Measurements from ENCODE around the gene POLR2A.

Gene POLR2A

DNA sequence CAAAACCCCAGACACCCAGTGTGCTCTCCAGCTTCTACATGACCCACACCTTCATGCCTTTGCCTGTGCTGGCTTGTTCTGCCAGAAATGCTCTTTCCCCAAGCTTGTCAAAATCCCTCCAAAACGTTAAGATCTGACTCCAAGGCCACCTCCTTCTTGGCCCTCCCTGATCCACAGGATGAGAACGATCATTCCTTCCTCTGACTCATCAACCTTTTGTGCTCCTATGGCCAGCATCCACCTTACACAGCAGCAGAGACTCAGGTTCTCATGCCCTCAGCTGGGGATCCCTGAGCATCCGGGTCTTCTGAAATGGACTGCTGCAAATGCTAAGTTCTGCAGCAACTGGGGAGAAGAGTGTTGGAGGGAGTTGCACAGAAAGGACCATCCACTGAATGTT is 7.7 kb upstream of the POLR2A start:
- TF ChIP-seq, protein P1, sequence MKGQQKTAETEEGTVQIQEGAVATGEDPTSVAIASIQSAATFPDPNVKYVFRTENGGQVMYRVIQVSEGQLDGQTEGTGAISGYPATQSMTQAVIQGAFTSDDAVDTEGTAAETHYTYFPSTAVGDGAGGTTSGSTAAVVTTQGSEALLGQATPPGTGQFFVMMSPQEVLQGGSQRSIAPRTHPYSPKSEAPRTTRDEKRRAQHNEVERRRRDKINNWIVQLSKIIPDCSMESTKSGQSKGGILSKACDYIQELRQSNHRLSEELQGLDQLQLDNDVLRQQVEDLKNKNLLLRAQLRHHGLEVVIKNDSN (IDR thresholded peaks at IDR 0.05), result no peak
- TF ChIP-seq TEAD4 (IDR thresholded peaks at IDR 0.05) (no peak), EP300 (IDR thresholded peaks at IDR 0.05; ENCODE audit: borderline replicate concordance) (no peak), CREB1 (IDR thresholded peaks at IDR 0.05; ENCODE audit: low read depth) (no peak)

DNA sequence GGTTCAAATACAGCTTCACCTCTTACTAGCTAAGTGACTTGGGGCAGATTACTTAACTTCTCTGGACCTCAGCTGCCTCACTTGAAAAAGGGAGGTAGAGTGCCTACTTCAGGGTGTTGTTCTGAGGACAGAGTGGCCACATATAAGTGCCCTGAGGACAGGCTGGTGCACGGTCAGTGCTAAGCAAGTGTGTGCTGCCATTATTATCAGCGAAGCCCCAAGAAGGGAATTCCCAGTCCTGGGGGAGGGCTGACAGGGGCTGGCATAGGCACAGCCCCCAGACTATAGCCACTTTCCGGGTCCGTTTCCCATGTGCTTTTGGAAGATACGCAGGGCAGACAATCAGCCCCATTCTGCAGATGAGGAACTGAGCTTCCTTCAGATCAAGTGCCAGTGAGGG is 7.2 kb upstream of the POLR2A start:
- no peak for TF ChIP-seq YY1 (IDR thresholded peaks at IDR 0.05; ENCODE audit: low read depth)
- TF ChIP-seq CREB1 (IDR thresholded peaks at IDR 0.05; ENCODE audit: low read depth), result no peak
- TF ChIP-seq ZBTB7A (IDR thresholded peaks at IDR 0.05; ENCODE audit: low read depth), result no peak
- TF ChIP-seq, protein P2, sequence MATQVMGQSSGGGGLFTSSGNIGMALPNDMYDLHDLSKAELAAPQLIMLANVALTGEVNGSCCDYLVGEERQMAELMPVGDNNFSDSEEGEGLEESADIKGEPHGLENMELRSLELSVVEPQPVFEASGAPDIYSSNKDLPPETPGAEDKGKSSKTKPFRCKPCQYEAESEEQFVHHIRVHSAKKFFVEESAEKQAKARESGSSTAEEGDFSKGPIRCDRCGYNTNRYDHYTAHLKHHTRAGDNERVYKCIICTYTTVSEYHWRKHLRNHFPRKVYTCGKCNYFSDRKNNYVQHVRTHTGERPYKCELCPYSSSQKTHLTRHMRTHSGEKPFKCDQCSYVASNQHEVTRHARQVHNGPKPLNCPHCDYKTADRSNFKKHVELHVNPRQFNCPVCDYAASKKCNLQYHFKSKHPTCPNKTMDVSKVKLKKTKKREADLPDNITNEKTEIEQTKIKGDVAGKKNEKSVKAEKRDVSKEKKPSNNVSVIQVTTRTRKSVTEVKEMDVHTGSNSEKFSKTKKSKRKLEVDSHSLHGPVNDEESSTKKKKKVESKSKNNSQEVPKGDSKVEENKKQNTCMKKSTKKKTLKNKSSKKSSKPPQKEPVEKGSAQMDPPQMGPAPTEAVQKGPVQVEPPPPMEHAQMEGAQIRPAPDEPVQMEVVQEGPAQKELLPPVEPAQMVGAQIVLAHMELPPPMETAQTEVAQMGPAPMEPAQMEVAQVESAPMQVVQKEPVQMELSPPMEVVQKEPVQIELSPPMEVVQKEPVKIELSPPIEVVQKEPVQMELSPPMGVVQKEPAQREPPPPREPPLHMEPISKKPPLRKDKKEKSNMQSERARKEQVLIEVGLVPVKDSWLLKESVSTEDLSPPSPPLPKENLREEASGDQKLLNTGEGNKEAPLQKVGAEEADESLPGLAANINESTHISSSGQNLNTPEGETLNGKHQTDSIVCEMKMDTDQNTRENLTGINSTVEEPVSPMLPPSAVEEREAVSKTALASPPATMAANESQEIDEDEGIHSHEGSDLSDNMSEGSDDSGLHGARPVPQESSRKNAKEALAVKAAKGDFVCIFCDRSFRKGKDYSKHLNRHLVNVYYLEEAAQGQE (IDR thresholded peaks at IDR 0.05; ENCODE audit: low read depth), result no peak
- TF ChIP-seq, protein P1 (IDR thresholded peaks at IDR 0.05), result no peak

DNA sequence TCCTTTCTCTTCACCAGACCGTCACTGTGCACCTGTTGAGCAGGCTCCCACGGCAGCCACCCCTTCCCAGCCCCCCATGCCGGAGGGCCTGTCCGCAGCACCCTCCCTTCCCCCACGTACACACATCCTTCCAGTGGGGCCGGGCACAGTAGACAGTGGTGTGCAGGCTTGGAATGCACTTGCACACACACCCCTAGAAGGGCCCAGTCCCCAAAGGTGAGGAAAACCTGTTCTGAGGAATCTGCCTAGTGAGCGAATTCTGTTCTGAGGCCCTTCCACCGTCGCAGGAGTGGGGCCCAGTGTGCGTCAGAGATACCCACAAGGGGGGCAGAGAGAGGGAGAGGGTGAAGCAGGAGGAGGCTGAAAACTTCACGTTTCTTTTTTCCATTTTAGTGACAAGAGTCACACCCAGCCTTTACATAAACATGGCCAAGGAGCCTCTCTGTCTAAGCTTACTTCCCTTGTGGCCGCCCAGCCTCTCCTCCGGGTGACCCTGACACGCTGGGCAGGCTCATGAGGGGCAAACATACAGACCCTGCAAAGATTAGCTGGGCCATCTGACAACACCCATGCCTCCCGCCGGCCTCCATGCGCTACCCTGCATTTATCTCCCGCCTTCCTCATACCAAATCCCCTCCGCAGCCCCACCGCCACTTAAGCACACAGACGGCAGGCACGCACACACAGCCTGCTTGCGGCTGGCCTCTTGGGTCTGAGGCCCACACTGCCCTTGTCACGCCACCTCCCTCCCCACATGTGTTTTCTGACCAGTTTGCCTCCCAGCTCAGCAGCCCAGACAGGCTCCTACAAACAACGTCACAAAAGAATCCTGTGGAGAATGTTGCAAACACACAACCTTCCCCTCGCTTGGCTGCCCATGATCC is 6.5 kb upstream of the POLR2A start:
- TF ChIP-seq, protein P2 (IDR thresholded peaks at IDR 0.05; ENCODE audit: low read depth), result no peak

DNA sequence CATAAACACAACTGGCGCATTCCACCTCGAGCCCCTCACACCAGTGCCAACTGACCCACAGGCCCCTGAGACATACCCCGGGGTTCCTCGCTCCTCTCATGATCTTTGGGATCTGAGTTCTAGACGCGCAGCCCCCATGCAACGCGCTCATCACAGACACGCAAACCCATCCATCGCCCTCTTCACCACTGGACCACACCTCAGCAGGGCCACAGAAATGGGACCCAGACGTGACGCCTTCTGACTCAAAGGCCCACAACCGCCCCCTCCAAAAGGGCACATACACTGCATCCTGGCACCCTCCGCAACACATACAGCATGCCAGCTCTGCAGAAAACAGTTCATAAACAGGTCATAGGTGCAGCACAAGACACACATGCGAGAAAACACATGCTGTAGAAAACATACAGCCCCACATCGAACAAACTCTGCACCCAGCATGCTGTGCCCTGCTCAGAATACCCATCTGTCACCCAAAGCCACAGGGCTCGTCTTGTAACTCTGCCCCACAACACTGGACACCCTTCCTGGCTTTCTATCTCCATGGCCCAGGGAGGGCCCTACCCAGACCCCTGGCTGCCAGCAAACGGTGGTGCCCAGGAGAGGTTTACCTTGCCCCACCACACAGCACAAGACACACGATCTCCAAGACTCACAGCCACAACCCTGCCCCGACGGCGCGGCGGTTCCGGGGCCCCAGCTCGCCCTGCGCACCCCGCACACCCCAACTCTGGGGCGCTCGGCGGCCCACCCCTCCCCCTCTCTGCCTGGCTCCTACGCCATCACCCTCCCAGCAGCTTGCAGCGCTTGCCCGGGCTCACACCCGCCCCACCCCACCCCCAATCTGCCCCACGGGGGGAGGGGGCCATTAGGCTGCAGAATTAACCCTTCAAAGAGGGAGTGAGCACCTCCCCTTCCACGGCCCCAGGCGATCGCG is 5.6 kb upstream of the POLR2A start:
- TF ChIP-seq TCF12 (IDR thresholded peaks at IDR 0.05; ENCODE audit: low read depth) (no peak), TAF1 (IDR thresholded peaks at IDR 0.05; ENCODE audit: low read depth) (0 out of 2 replicates have a peak, but pooled peaks have one; percentile 21), YY1 (IDR thresholded peaks at IDR 0.05; ENCODE audit: low read depth) (peak; percentile 8; the same call in 1 of the 2 replicates)
- TF ChIP-seq, protein P3, sequence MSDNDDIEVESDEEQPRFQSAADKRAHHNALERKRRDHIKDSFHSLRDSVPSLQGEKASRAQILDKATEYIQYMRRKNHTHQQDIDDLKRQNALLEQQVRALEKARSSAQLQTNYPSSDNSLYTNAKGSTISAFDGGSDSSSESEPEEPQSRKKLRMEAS (IDR thresholded peaks at IDR 0.05), result 0 out of 2 replicates have a peak, but pooled peaks have one; percentile 8

DNA sequence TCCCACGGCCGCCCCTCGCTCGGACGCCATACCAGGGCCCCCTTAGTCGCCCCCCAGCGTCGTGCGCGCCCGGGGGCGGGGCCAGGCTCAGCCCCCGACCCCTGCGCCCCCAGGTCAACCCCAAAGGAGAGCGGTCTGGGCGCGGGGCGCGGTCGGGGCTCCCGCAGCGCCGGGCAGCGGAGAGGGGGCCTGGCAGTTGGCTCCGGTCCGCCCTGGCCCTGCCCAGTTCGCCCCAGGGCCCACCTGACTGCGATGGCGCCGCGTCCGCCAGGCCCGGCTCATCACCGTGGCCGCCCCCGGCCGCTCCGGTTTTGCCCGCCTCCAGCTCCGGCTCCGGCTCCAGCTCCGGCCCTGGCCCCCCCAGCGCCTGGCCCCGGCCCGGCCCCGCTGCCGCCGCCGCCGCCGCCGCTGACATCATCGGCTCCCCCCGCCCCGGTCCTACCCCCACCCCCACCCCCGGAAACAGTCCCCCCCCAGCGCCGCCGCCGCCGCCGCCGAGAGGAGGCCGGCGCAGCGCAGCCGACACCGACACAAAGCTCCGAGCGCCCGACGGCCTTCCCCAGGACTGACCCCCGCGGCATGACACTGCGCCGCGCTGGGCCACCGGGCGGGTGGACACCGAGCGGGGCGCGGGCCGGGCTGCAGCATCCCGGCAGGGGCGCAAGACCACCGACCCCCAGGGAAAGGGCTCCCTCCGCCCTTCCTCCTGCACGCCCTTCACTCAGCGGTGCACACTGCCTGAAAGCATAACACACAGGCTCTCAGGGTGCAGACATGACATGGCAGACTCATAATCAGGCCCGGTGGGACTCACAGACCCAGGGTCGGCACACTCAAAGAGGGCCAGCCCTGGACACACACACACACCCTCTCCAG is 4.7 kb upstream of the POLR2A start, which contains the start of gene ZBTB4:
Gene ZBTB4 (minus strand): TSS at position 419 of the 876 bp plus-strand sequence. CDS start 12,830 bp downstream, outside the sequence.
- TF ChIP-seq EGR1 (IDR thresholded peaks at IDR 0.05), result no peak
- TF ChIP-seq ZBTB7A (IDR thresholded peaks at IDR 0.05; ENCODE audit: low read depth), result peak; percentile 68
- TF ChIP-seq TEAD4 (IDR thresholded peaks at IDR 0.05), result no peak
- 0 out of 2 replicates have a peak, but pooled peaks have one; percentile 14 for TF ChIP-seq TAF1 (IDR thresholded peaks at IDR 0.05; ENCODE audit: low read depth)
- no peak; the same call in 1 of the 2 replicates for TF ChIP-seq YY1 (IDR thresholded peaks at IDR 0.05; ENCODE audit: low read depth)

DNA sequence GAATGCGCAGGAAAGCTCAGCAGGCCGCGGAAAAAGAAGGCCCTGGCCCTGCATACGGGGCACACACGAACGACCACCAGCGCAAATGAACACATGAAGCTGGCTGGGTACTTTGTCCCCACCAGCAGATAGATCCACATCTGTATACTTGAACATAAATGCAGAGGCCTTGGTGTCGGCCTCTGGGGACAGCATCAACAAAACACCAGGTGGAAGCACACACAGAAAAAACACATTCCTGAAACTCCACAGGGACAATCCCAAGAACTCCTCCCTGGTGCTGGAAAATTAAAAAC is 4.1 kb upstream of the POLR2A start:
- TF ChIP-seq FOXM1 (IDR thresholded peaks at IDR 0.05; ENCODE audit: borderline replicate concordance, low read depth) (no peak), NFIC (IDR thresholded peaks at IDR 0.05) (no peak), CREB1 (IDR thresholded peaks at IDR 0.05; ENCODE audit: low read depth) (no peak), TEAD4 (IDR thresholded peaks at IDR 0.05) (0 out of 2 replicates have a peak, but pooled peaks have one; percentile 43)
